CD4-positive, CD25-positive, alpha-beta regulatory T cell (primary cell): Measurements from ENCODE around the gene MUC20. TPM values are rescaled to one million over a fixed set of nuclear protein-coding genes. Genes with fewer than 3 reads are reported as not detected.
"Not testable (repeated sequence)": the region's sequence is repeated elsewhere in the genome, so short reads cannot be mapped to it uniquely, and the experiment has no call there.

Experiments used
- ATAC-seq, 2 donors: fragments of 150-1000 bp; cut with Tn5 transposase; one replicate each; pipeline ENCODE4 v1.10.0; 2021; ENCODE audit warnings: low read depth in 2 of 2, moderate number of reproducible peaks in 2 of 2, moderate library complexity in 1 of 2
- DNase-seq, 3 donors: peaks; one replicate each; pipeline versions ENCODE4 v3.0.0 to v3.0.0-alpha.2; 2012 to 2022; ENCODE audit warnings: mixed read lengths in 1 of 3
- H3K27ac ChIP-seq: one replicate; pipeline ENCODE4 v1.7.0; 2013; ENCODE audit warnings: mild to moderate bottlenecking, low read length; ENCODE audit not compliant: insufficient read depth, poor library complexity, severe bottlenecking
- H3K27me3 ChIP-seq: one replicate; pipeline ENCODE4 v1.7.0; 2013; ENCODE audit warnings: low read length; ENCODE audit not compliant: control insufficient read depth, insufficient read depth
- H3K36me3 ChIP-seq: one replicate; pipeline ENCODE4 v1.7.0; 2013; ENCODE audit warnings: mild to moderate bottlenecking, low read length, moderate library complexity; ENCODE audit not compliant: control insufficient read depth, insufficient read depth
- H3K4me1 ChIP-seq: 2 replicates; pipeline ENCODE4 v1.7.0; 2013; ENCODE audit warnings: mild to moderate bottlenecking, low read length; ENCODE audit not compliant: insufficient read depth, control insufficient read depth, poor library complexity, severe bottlenecking
- H3K4me3 ChIP-seq: one replicate; pipeline ENCODE4 v1.7.0; 2013; ENCODE audit warnings: low read depth, mild to moderate bottlenecking, low read length, moderate library complexity
- H3K9me3 ChIP-seq, 2 experiments: 1 replicate in 1 of 2; 2 replicates in 1 of 2; pipeline ENCODE4 v1.7.0; 2013; ENCODE audit warnings: low read length in 2 of 2, mild to moderate bottlenecking in 1 of 2, moderate library complexity in 1 of 2; ENCODE audit not compliant: control insufficient read depth in 2 of 2
- H3K27ac Mint-ChIP-seq, 3 donors: one replicate each; pipeline ENCODE4 v1.8.0; 2020 to 2022; ENCODE audit warnings: mild to moderate bottlenecking in 3 of 3, mixed read lengths in 3 of 3, moderate library complexity in 2 of 3
- H3K27me3 Mint-ChIP-seq: one replicate; pipeline ENCODE4 v1.8.0; 2022; ENCODE audit warnings: mild to moderate bottlenecking, mixed read lengths
- H3K36me3 Mint-ChIP-seq: one replicate; pipeline ENCODE4 v1.8.0; 2020; ENCODE audit warnings: mixed read lengths
- H3K4me1 Mint-ChIP-seq, 4 donors: one replicate each; pipeline ENCODE4 v1.8.0; 2020 to 2022; ENCODE audit warnings: mixed read lengths in 4 of 4, mild to moderate bottlenecking in 1 of 4
- H3K4me3 Mint-ChIP-seq, 4 donors: one replicate each; pipeline ENCODE4 v1.8.0; 2020 to 2022; ENCODE audit warnings: mild to moderate bottlenecking in 4 of 4, mixed read lengths in 4 of 4, moderate library complexity in 3 of 4
- H3K9me3 Mint-ChIP-seq, 7 donors: one replicate each; pipeline ENCODE4 v1.8.0; 2020 to 2022; ENCODE audit warnings: mixed read lengths in 7 of 7, mild to moderate bottlenecking in 3 of 7, moderate library complexity in 2 of 7
- polyA plus RNA-seq, 4 donors: library from polyadenylated mRNA; unstranded; fragments of 300-500 nt; fragmentation: Illumina TruSeq; gene quantifications; one replicate each; pipeline ENCODE4 v1.2.3, GENCODE V29; 2021
- total RNA-seq: library from RNA; stranded (reverse); gene quantifications from one replicate; pipeline ENCODE4 v1.2.3, GENCODE V29; 2022

The MUC20 gene
- total and polyA plus RNA-seq, 5 donors from 2014 or later = 0.14 to 1.5 (median 0.47) TPM; not detected in 2

DNA sequence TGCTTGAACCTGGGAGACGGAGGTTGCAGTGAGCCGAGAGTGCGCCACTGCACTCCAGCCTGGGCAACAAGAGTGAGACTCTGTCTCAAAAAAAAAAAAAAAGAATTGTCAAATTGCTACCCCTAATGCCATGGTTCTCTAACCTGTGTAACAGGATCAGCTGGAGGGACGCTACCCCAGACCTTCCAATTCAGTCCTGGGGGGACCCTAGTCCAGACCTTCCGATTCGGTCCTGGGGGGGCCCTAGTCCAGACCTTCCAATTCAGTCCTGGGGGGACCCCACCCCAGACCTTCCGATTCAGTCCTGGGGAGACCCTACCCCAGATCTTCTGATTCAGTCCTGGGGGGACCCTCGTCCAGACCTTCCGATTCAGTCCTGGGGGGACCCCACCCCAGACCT is 29.8 kb upstream of the MUC20 start:
- H3K36me3 ChIP-seq = peaks cover 37% of the 10 kb centered on the region
- peaks cover 49% of the 10 kb centered on the region for H3K36me3 Mint-ChIP-seq
- no peak overlapping the region for H3K4me3 ChIP-seq
- H3K27me3 Mint-ChIP-seq = no peaks in the 10 kb centered on the region
- H3K27me3 ChIP-seq = no peaks in the 10 kb centered on the region
- no peak for ATAC-seq
- H3K4me1 Mint-ChIP-seq = peaks cover under 1 to 7% (median 4%) of the 10 kb centered on the region in 4 donors
- no peaks in the 10 kb centered on the region for H3K4me1 ChIP-seq
- no peaks in the 10 kb centered on the region for H3K9me3 ChIP-seq
- no peaks in the 10 kb centered on the region for H3K9me3 Mint-ChIP-seq
- DNase-seq = no peak
- no peak overlapping the region for H3K4me3 Mint-ChIP-seq
- no peak overlapping the region for H3K27ac ChIP-seq
- no peak overlapping the region for H3K27ac Mint-ChIP-seq

DNA sequence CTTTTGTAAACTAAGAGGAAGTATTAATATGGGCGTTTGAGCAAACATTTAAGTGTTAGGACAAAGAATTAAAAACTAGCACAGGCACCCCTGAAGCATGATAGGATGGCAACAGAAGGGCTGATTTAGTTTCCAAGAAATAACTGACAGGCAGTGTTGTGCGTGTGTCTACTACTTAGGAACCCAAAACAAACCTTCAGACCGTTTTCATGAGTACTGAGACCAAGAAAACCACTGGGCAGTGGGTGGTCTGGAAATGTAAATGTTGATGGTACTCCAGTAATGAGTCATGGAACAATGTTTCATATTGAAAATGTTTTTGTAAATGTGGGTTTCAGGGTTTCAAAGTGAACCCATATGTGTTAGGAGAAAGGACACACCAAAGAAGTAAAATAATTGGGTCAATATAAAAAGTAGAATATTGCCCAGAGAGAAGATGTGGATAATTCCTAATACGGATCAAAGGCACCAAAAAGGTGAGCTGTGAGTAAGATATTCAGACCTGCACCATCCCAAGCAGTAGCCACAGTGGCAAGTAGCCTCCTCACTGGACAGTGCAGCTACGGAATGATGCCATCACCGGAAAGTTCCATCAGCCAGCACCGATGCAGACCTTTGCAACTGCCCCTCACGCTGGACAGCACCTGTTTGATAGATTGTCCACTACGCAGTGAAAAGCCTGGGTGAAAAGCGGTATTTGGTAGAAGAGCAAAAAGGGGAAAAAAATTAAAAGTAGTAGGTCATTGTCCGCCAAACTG is 29.0 kb upstream of the MUC20 start:
- H3K9me3 ChIP-seq, H3K4me1 ChIP-seq, H3K27me3 Mint-ChIP-seq, H3K27me3 ChIP-seq, H3K4me3 Mint-ChIP-seq, H3K27ac ChIP-seq, H3K9me3 Mint-ChIP-seq, H3K4me3 ChIP-seq: not testable (repeated sequence)
- peaks cover 49% of the 10 kb centered on the region for H3K36me3 Mint-ChIP-seq
- peaks cover 38% of the 10 kb centered on the region for H3K36me3 ChIP-seq
- peak in 1 of 2 donors; percentile 25 for ATAC-seq
- H3K4me1 Mint-ChIP-seq = peaks cover 5 to 12% (median 8%) of the 10 kb centered on the region in 4 donors
- peak in 1 of 3 donors; percentile 19 for DNase-seq
- H3K27ac Mint-ChIP-seq = peak overlapping the region in 2 of 3 donors; percentile 20 to 88

DNA sequence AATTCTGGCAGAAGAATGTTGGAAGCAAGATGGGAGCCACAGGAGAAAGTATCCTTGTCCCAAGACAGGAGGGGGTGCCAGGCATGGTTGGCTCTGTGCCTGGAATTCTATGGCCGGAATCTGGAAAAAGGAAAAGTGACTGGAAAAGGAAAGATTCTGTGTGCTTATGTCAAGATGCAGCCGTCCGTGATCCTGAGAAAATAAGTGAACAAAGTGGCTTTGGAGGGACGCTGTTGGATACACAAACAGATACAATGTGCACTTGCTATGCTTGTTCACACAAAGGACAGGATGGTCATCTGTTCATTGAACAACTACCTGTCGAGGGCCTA is 28.5 kb upstream of the MUC20 start:
- H3K27me3 ChIP-seq = no peaks in the 10 kb centered on the region
- no peaks in the 10 kb centered on the region for H3K9me3 Mint-ChIP-seq
- H3K27ac Mint-ChIP-seq = peak overlapping the region in 2 of 3 donors; percentile 20 to 88
- ATAC-seq (no peak), DNase-seq (peak in 1 of 3 donors; percentile 11)
- no peaks in the 10 kb centered on the region for H3K27me3 Mint-ChIP-seq
- H3K4me1 Mint-ChIP-seq = peaks cover 5 to 11% (median 8%) of the 10 kb centered on the region in 4 donors
- H3K4me3 Mint-ChIP-seq = no peak overlapping the region
- H3K27ac ChIP-seq = no peak overlapping the region
- no peaks in the 10 kb centered on the region for H3K4me1 ChIP-seq
- peaks cover 53% of the 10 kb centered on the region for H3K36me3 Mint-ChIP-seq
- no peaks in the 10 kb centered on the region for H3K9me3 ChIP-seq
- H3K4me3 ChIP-seq = no peak overlapping the region
- H3K36me3 ChIP-seq = peaks cover 40% of the 10 kb centered on the region

DNA sequence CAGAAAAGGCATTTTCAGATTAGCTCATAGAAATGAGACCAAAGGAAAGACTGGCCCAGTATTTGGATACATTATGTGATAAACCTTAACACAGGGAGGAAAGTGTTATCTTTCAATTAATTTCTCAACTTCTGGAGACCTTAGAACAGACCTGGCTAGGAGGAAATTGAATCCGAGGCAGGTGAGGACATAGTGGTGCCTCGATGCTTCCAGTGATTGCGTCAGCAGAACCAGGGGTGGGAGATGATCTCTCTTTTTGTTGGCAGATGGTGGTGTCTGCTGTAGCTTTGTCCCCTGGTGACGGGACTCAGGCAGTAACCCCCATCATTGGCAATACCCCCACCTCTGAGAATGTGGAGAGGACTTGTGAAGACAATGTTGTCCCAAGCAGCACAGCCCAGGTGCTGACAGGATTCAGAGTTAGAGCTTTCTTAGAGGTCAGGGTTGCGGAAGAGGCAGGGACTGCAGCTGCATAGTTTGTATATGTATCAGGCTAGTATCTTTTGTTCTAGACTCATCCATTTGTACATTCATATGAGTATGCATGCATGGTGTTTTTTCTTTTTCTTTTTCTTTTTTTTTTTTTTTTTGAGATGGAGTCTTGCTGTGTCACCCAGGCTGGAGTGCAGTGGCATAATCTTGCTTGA is 27.9 kb upstream of the MUC20 start:
- H3K4me1 ChIP-seq = no peaks in the 10 kb centered on the region
- DNase-seq = no peak
- Mint-ChIP-seq H3K27me3 (no peaks in the 10 kb centered on the region), H3K36me3 (peaks cover 54% of the 10 kb centered on the region), H3K9me3 (no peaks in the 10 kb centered on the region), H3K27ac (peak overlapping the region in 1 of 3 donors; percentile 20), H3K4me1 (peaks cover 5 to 8% (median 7%) of the 10 kb centered on the region in 4 donors), H3K4me3 (no peak overlapping the region)
- no peaks in the 10 kb centered on the region for H3K27me3 ChIP-seq
- peaks cover 40% of the 10 kb centered on the region for H3K36me3 ChIP-seq
- H3K4me3 ChIP-seq = no peak overlapping the region
- no peaks in the 10 kb centered on the region for H3K9me3 ChIP-seq
- ATAC-seq = no peak
- no peak overlapping the region for H3K27ac ChIP-seq

DNA sequence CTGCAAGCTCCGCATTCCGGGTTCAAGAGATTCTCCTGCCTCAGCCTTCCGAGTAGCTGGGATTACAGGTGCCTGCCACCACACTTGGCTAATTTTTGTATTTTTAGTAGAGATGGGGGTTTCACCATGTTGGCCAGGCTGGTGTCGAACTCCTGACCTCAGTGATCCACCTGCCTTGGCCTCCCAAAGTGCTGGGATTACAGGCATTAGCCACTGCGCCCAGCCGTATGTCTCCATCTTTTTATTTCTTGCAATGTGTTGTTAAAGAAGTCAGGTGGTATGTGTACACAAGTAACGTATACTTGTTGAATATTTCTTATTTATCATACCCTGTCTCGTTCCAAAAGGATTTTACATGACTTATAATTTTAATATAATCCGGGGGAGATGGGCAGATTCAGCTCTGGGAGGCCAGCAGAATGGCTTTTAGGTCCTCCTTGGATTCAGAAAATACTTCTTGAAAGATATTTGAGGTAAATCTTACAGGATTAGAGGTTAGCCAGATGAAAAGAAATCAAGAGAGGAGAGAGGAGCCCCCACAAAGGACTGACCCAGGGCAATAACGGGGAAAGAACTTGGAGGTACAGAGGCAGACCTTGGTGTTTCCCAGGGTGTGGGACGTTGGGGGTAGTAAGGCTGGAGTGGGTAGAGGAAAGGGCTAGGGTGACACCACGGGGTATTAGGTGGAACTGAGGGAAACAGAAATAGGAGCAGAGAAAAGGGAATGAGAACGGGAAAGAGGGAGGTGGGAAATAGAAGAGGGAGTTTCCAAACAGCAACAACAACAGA is 27.2 kb upstream of the MUC20 start:
- Mint-ChIP-seq H3K27ac (peak overlapping the region in 2 of 3 donors; percentile 25 to 49), H3K4me1 (peaks cover 5 to 12% (median 9%) of the 10 kb centered on the region in 4 donors), H3K36me3 (peaks cover 59% of the 10 kb centered on the region), H3K9me3 (no peaks in the 10 kb centered on the region), H3K27me3 (no peaks in the 10 kb centered on the region), H3K4me3 (no peak overlapping the region)
- ATAC-seq (no peak), DNase-seq (no peak)
- no peak overlapping the region for H3K4me3 ChIP-seq
- H3K36me3 ChIP-seq = peaks cover 40% of the 10 kb centered on the region
- H3K4me1 ChIP-seq = no peaks in the 10 kb centered on the region
- H3K27ac ChIP-seq = no peak overlapping the region
- no peaks in the 10 kb centered on the region for H3K27me3 ChIP-seq
- H3K9me3 ChIP-seq = no peaks in the 10 kb centered on the region

DNA sequence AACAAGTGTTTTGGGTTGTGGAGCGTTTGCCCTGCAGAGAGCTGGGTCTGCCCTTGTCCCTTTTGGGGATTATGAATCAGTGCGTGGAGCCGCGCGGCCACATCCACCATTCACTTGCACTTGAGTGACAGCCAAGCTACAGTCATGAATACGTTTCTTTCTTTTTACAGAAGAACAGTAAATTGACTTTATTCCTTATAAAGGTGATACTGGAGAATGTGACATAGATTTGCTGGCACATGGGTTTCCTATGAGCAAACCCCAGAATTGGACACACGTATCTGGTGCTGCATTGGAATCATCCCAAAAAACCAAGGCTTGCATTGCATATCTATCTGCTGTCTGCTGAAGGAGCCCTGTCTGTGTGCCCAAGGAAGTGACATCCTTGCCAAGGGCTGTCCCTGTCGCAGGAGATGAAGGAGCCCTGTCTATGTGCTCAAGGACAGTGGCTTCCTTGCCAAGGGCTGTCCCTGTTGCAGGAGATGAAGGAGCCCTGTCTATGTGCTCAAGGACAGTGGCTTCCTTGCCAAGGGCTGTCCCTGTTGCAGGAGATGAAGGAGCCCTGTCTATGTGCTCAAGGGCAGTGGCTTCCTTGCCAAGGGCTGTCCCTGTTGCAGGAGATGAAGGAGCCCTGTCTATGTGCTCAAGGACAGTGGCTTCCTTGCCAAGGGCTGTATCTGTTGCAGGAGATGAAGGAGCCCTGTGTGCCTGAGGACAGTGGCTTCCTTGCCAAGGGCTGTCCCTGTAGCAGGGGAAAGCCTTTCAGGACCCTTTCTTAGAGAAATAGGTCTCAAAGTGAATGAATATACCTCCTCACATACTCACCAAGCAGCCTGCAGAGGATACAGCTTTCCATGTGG is 26.3 kb upstream of the MUC20 start:
- peak overlapping the region in 1 of 3 donors; percentile 25 for H3K27ac Mint-ChIP-seq
- peaks cover 33% of the 10 kb centered on the region for H3K36me3 ChIP-seq

DNA sequence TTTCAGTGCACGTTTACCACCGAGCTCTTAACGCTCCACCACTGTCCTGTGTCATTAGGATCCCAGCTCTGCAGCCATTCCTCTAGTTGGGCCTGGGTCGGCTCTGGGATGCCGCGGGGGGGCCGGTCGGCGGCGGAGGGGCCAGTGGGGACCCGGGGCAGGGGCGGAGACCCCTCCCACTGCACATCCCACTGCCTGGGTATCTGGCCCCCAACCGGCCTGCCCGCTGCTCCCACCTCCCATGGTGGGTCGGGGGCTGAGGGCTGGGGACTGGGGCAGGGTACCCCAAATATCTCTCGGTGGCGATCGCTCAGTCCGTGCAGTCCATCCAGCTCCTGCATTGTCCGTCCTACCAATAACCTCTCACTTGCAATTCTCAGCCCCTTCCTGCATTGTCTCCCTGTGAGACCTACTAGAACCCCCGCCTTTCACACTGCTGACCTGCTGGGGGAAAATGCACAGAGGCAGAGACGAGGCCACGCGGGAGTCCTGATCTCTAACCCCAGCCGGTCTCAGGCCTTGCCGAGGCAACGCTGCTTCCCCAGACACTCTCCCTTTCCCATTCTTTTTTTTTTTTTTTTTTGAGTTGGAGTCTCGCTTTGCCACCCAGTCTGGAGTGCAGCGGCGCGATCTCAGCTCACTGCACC is 24.0 kb upstream of the MUC20 start:
- Mint-ChIP-seq H3K9me3 (no peaks in the 10 kb centered on the region), H3K36me3 (peaks cover 53% of the 10 kb centered on the region), H3K27ac (peak overlapping the region in 1 of 3 donors; percentile 70), H3K27me3 (no peaks in the 10 kb centered on the region), H3K4me3 (no peak overlapping the region), H3K4me1 (peaks cover 5 to 19% (median 11%) of the 10 kb centered on the region in 4 donors)
- Histone ChIP-seq H3K9me3 (no peaks in the 10 kb centered on the region), H3K27ac (no peak overlapping the region), H3K36me3 (peaks cover 30% of the 10 kb centered on the region), H3K27me3 (no peaks in the 10 kb centered on the region), H3K4me3 (no peak overlapping the region), H3K4me1 (no peaks in the 10 kb centered on the region)
- no peak for DNase-seq
- no peak for ATAC-seq

More for the DNA sequence above, 26.3 kb upstream of the MUC20 start:
- peaks cover 56% of the 10 kb centered on the region for H3K36me3 Mint-ChIP-seq
- not testable (repeated sequence) for H3K4me1 ChIP-seq, H3K9me3 Mint-ChIP-seq, H3K4me3 Mint-ChIP-seq, H3K27me3 Mint-ChIP-seq, H3K27ac ChIP-seq, H3K9me3 ChIP-seq, H3K4me3 ChIP-seq, ATAC-seq, H3K27me3 ChIP-seq
- DNase-seq = peak in 1 of 3 donors; percentile 10
- H3K4me1 Mint-ChIP-seq = peaks cover 5 to 13% (median 10%) of the 10 kb centered on the region in 4 donors
